Activated CD8-positive, alpha-beta memory T cell treated with anti-CD3 and anti-CD28 coated beads, Interleukin-2, amount 50 U/mL, for 48 hours (primary cell): ENCODE results near the gene ADCY7.

Source experiments
- DNase-seq: peaks from one replicate; pipeline ENCODE4 v3.0.0-alpha.2; 2020

Gene ADCY7

GRCh38 chr16:50284131-50284911 is 18.0 kb downstream of the ADCY7 start:
- no peak for DNase-seq

GRCh38 chr16:50285406-50286003 is 19.2 kb downstream of the ADCY7 start:
- no peak for DNase-seq

GRCh38 chr16:50286681-50287080 is 20.3 kb downstream of the ADCY7 start:
- no peak for DNase-seq

- DNase-seq = no peak
Measured at GRCh38 chr16:50288026-50288425, 21.7 kb downstream of the ADCY7 start.

DNA sequence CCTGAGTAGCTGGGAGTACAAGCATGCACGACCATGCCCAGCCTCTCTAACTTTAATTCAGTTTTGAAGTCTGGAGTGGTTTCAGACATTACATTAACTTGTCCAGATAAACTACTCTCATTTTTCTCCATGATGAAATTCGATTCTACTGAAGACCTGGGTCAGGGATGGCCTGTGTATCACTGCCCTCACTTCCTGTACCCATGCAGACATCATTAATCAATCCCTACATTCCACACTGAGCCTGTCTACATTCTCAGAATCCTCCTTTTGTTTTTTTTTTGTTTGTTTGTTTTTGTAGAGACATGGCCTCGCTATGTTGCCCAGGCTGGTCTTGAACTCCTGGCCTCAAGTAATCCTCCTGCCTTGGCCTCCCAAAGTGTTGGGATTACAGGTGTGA is 22.6 kb downstream of the ADCY7 start:
- no peak for DNase-seq

GRCh38 chr16:50289950-50290764 is 23.8 kb downstream of the ADCY7 start:
- DNase-seq = no peak

DNA sequence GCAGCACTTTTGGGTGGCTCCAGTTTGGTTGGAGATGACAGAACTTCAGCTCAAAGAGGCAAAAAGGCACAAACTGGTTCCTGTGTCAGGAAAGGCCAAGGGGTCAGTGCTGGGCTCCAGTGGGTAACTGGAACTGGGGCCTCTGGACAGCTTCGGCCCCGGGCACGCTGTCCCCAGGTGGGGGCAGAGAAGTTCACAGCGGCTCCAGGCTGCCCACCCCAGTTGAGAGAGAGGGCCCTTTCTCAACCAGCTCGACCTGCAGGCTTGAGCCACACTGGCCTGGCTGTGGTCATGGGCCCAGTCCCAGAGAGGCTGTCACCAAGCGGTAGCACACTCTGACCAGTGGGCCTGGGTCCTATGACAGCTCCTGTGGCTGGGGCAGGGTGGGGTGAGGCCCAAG is 24.5 kb downstream of the ADCY7 start:
- DNase-seq = no peak

DNA sequence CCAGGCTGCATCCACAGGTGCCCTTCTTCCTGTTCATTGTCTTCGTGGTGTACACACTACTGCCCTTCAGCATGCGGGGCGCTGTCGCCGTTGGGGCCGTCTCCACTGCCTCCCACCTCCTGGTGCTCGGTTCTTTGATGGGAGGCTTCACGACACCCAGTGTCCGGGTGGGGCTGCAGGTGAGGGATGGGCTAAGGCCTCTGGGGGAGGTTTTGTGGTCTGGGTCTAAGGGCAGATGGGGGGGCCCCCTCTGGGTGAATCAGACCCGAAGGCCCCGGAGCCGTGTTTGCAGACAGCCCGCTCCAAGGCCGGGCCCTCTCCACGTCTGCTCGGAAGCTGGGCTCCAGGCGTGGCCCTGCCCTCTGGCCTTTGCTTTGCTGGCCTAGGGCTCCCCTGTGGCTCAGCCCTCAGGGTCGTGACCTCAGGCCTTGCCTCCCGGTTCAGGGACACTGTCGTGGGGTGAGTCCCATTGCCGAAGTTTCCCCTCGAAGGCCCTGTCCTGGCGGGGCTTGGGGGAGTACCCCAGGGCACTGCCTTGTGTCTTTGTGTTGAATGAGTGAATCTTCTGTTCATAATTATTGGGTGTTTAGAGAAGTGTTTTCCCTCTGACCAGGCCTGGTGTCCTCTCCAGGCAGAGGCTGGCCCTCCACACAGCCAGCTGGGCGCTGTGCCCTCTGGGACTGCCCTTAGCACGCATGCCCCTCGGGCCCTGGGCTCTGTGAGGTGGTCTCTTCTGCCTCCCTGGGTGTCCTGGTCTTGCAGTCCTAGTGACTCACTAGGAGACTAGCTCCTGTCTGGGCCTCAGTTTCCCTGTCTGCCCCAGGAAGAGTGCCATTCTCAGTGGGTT is 25.6 kb downstream of the ADCY7 start:
- no peak for DNase-seq

- DNase-seq = no peak
Measured at GRCh38 chr16:50292566-50292948, 26.2 kb downstream of the ADCY7 start.

GRCh38 chr16:50293041-50293783 is 26.9 kb downstream of the ADCY7 start:
- DNase-seq = no peak

DNA sequence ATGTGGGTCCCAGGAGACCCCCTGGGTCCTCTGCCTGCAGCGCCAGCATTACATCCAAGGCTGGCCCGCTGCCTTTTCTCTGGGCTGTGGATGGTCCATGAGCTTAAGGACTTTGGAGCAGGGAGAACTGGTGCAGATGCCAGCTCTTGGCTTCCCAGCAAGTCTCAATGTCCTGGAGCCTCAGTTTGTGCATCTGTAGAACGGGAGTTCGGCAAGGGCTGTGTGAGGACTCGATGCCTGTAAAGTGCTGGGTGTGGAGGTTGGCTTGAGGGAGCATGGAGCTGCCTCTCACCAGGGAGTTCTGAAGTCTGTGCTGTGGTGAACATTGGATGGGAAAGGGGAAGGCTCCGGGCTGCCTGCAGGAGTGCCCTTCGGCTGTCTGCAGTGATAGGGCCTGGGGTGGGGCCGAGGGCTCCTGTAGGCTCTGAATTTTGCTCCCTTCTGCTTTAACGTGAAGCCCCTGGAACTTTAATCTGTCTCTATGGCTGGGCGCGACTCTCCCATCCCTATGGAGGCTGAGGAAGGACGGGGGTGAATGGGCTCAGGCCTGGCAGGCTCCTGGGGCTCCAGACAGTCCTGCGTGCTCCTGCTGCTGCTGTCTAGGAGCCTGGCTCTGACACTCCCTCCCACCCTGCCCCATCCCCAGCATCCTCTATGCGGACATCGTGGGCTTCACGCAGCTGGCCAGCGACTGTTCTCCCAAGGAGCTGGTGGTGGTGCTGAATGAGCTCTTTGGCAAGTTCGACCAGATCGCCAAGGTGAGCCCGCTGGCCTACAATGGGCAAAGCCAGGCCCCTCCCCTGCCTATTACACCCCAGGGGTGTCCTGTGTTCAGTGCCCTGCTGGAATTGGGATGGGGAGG is 27.9 kb downstream of the ADCY7 start:
- DNase-seq = no peak

- no peak for DNase-seq
Measured at GRCh38 chr16:50294955-50295354, 28.6 kb downstream of the ADCY7 start.

GRCh38 chr16:50295541-50296132 is 29.3 kb downstream of the ADCY7 start:
- no peak for DNase-seq

DNA sequence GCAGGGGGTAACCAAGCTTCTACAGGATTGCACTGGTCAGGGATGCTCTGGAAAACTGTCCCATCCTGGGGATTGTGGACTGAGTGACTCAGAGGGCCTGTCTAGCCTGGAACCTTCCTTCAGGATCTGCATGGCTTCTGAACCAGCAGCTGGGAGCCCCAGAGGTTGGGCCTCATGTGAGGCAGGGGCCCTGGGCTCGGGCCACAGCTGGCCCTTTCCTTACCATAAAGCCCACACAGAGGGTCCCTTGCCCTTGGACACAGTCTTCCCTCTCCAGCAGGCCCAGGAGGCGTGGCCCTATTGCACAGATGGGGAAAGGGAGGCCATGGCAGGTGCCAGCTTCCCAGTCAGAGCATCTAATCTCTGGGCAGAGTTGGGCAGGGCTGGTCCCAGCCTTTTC is 30.5 kb downstream of the ADCY7 start:
- DNase-seq = no peak

DNA sequence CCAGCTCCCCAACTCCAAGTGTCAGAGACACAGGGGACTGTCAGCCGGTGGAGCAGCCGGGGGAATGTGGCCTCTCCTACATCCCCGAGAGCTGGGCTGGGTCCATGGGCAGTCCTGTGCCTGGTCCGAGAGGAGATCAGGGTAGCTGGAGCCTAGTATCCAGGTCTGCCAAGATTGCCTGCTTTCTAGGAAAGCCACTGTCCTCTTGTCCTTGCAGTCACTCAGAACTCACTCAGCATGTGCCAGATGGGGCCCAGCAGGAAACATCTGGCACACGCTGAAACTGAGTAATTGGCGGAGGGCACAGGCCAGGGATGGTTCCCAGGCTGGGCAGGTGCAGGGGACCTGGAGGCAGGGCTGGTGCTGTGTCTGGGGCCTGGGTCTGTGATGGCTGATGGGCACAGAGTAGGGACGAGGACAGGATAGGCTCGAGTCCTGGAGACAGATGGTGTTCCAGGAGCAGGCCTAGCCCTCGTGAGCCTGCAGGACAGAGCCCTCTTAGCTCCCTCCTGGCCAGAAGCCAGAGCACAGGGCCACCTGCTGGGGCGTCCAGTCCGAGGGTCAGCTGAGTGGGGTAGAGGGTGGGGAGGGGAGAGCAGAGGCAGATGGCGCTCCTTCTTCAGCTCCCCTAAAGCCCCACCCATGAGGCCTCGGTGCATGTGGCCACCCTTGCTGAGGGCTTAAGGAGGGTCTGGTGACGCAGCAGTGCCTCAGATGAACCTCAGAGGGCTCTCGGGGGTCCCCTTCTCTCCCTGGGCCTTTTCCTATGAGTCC is 31.1 kb downstream of the ADCY7 start:
- no peak for DNase-seq

DNA sequence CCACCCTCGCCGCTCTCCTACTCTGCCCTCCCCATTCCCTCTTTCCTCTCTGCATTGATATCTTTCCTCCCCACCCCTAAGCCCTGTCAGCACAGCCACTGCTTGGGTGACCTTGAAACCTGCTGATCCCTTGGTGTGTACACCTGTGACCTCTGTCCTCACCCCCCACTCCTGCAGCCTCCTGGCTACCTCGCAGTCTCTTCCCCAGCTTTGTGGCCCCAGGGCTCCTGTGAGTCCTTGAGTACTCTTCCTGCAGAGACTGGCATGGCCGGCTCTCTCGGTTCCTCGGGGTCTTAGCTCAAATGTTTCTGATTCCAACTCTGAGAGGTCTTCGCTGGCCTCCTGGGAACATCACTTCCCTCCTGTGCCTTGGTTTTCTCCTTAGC is 31.7 kb downstream of the ADCY7 start:
- no peak for DNase-seq

GRCh38 chr16:50298591-50299507 is 32.5 kb downstream of the ADCY7 start:
- DNase-seq = no peak

DNA sequence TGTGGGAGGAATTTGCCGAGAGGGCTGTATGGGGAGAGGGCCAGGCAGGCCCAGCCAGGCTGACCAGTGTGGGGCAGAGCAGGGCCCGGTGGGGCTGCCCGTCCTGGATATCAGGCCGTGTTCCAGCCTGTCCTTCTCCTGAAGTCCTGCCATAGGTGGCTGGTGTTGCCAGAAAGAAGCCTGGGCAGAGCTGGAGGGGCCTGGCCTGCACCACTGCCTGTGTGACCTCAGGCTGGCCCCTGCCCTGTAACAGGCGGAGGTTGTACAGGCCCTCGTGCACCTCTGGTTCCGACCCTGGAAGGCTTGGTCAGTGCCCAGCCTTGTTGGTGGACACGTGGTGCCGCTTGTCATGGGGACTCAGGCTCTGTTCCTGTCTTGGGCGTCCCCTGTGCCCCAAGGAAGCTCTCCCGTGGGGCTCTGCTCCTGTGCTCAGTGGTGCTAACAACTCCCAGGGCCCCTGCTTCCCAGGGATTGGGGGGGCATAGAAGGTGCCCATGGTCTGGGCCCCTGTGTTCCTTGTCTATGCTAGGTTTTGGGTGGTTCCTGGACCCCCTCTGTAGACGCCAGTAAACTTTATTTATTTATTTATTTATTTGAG is 33.3 kb downstream of the ADCY7 start:
- DNase-seq = no peak
